ENCODE results near the gene MPST. TPM values are rescaled to one million over a fixed set of nuclear protein-coding genes. Genes with fewer than 3 reads are reported as not detected.
"Not testable (repeated sequence)": the region's sequence is repeated elsewhere in the genome, so short reads cannot be mapped to it uniquely, and the experiment has no call there.

The MPST gene
- total RNA-seq, 1 experiment from 2014 or later, result 73.0 TPM

DNA sequence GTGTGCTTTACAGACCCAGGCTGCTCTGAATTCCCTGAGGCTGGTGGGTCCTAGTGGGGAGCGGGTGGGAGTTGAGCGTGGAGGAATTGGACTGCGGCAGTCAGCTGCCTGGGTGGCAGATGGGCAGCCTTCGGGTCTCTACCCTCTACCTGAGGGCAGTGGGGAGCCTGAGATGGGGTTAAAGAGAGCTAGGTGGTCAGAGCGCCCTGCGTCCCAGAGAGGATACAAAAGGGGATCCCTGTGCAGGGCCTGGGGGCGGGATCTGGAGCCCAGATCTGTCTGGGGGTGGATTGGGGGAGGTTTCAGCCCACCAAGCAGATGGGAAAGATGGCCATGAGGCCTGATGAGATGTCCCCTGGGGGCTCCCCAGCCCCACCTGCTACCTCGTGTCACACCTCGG, 50.2 kb downstream of the MPST start:
- intact Hi-C loops (cut with micrococcal nuclease; ENCODE audit: unreplicated experiment), result no loop called here
- no peaks in the 10 kb centered on the region for H3K9me3 Mint-ChIP-seq (ENCODE audit: low read depth, unreplicated experiment)
- no TSS peak for BruUV-seq (replicated peaks)
- no peak for DNase-seq
- no peak overlapping the region for H3K4me3 Mint-ChIP-seq (ENCODE audit: low read depth, unreplicated experiment)
- TF ChIP-seq CTCF (IDR thresholded peaks at IDR 0.05; ENCODE audit: unreplicated experiment), result no peak
- CTCF ChIA-PET, result interaction anchor here (0.7 kb wide), 1 partner anchor 278 kb away, joined by 4 read pairs; no protein-coding TSS in a partner anchor
- H3K27me3 Mint-ChIP-seq (ENCODE audit: unreplicated experiment), result peaks cover 27% of the 10 kb centered on the region
- H3K27ac Mint-ChIP-seq (ENCODE audit: unreplicated experiment), result no peak overlapping the region
- peaks cover 8% of the 10 kb centered on the region for H3K4me1 Mint-ChIP-seq (ENCODE audit: low read depth, unreplicated experiment)
- H3K36me3 Mint-ChIP-seq (ENCODE audit: insufficient read depth, unreplicated experiment), result no peaks in the 10 kb centered on the region

GRCh38 chr22:37070334-37070733, 50.8 kb downstream of the MPST start:
- CTCF ChIA-PET, result no interaction called here
- no TSS peak for BruUV-seq (replicated peaks)
- intact Hi-C loops (cut with micrococcal nuclease; ENCODE audit: unreplicated experiment), result no loop called here
- H3K27me3 Mint-ChIP-seq (ENCODE audit: unreplicated experiment), result peaks cover 23% of the 10 kb centered on the region
- H3K27ac Mint-ChIP-seq (ENCODE audit: unreplicated experiment), result no peak overlapping the region
- H3K36me3 Mint-ChIP-seq (ENCODE audit: insufficient read depth, unreplicated experiment), result no peaks in the 10 kb centered on the region
- peaks cover 2% of the 10 kb centered on the region for H3K4me1 Mint-ChIP-seq (ENCODE audit: low read depth, unreplicated experiment)
- no peaks in the 10 kb centered on the region for H3K9me3 Mint-ChIP-seq (ENCODE audit: low read depth, unreplicated experiment)
- no peak for TF ChIP-seq CTCF (IDR thresholded peaks at IDR 0.05; ENCODE audit: unreplicated experiment)
- DNase-seq, result no peak
- no peak overlapping the region for H3K4me3 Mint-ChIP-seq (ENCODE audit: low read depth, unreplicated experiment)

- peaks cover 23% of the 10 kb centered on the region for H3K27me3 Mint-ChIP-seq (ENCODE audit: unreplicated experiment)
- no peak for TF ChIP-seq CTCF (IDR thresholded peaks at IDR 0.05; ENCODE audit: unreplicated experiment)
- H3K36me3 Mint-ChIP-seq (ENCODE audit: insufficient read depth, unreplicated experiment), result no peaks in the 10 kb centered on the region
- DNase-seq, result no peak
- H3K27ac Mint-ChIP-seq (ENCODE audit: unreplicated experiment), result no peak overlapping the region
- BruUV-seq (replicated peaks), result no TSS peak
- CTCF ChIA-PET, result no interaction called here
- no peaks in the 10 kb centered on the region for H3K9me3 Mint-ChIP-seq (ENCODE audit: low read depth, unreplicated experiment)
- intact Hi-C loops (cut with micrococcal nuclease; ENCODE audit: unreplicated experiment), result no loop called here
- no peak overlapping the region for H3K4me3 Mint-ChIP-seq (ENCODE audit: low read depth, unreplicated experiment)
- H3K4me1 Mint-ChIP-seq (ENCODE audit: low read depth, unreplicated experiment), result no peaks in the 10 kb centered on the region
Observed at GRCh38 chr22:37070744-37071143, 51.2 kb downstream of the MPST start.

- H3K36me3 Mint-ChIP-seq (ENCODE audit: insufficient read depth, unreplicated experiment); CTCF ChIA-PET; H3K27ac Mint-ChIP-seq (ENCODE audit: unreplicated experiment); H3K4me3 Mint-ChIP-seq (ENCODE audit: low read depth, unreplicated experiment); BruUV-seq (replicated peaks); H3K9me3 Mint-ChIP-seq (ENCODE audit: low read depth, unreplicated experiment); intact Hi-C loops (cut with micrococcal nuclease; ENCODE audit: unreplicated experiment); DNase-seq; H3K4me1 Mint-ChIP-seq (ENCODE audit: low read depth, unreplicated experiment): not testable (repeated sequence)
- H3K27me3 Mint-ChIP-seq (ENCODE audit: unreplicated experiment), result peaks cover 16% of the 10 kb centered on the region
Observed at GRCh38 chr22:37071850-37072592, 52.5 kb downstream of the MPST start.

GRCh38 chr22:37072673-37073072, 53.1 kb downstream of the MPST start:
- no peaks in the 10 kb centered on the region for H3K9me3 Mint-ChIP-seq (ENCODE audit: low read depth, unreplicated experiment)
- no peak for TF ChIP-seq CTCF (IDR thresholded peaks at IDR 0.05; ENCODE audit: unreplicated experiment)
- BruUV-seq (replicated peaks), result no TSS peak
- H3K27me3 Mint-ChIP-seq (ENCODE audit: unreplicated experiment), result peaks cover 14% of the 10 kb centered on the region
- intact Hi-C loops (cut with micrococcal nuclease; ENCODE audit: unreplicated experiment), result no loop called here
- H3K36me3 Mint-ChIP-seq (ENCODE audit: insufficient read depth, unreplicated experiment), result no peaks in the 10 kb centered on the region
- H3K27ac Mint-ChIP-seq (ENCODE audit: unreplicated experiment), result no peak overlapping the region
- DNase-seq, result no peak
- CTCF ChIA-PET, result no interaction called here
- no peak overlapping the region for H3K4me3 Mint-ChIP-seq (ENCODE audit: low read depth, unreplicated experiment)
- H3K4me1 Mint-ChIP-seq (ENCODE audit: low read depth, unreplicated experiment), result no peaks in the 10 kb centered on the region
